G401 (cell line): ENCODE measurements around the gene ITSN2. TPM values are rescaled to one million over a fixed set of nuclear protein-coding genes. Genes with fewer than 3 reads are reported as not detected.
"Not testable (repeated sequence)": the region's sequence is repeated elsewhere in the genome, so short reads cannot be mapped to it uniquely, and the experiment has no call there.

Experiments used
- DNase-seq: peaks from one replicate; pipeline ENCODE4 v3.0.0-alpha.2; 2015; ENCODE audit warnings: low spot score
- in situ Hi-C: cut with HindIII; loops from 2 replicates; pipeline ENCODE4 v1.10.0; 2016; ENCODE audit warnings: low sequenced_read_pairs, mixed read lengths
- total RNA-seq: library from RNA; depleted of rRNA; stranded (reverse); fragments of >200 nt; shearing (Covaris generic); gene quantifications from 2 replicates; pipeline ENCODE4 v1.2.3, GENCODE V29; 2014

The ITSN2 gene
- total RNA-seq, 1 experiment from 2014 or later: 10.3 TPM

DNA sequence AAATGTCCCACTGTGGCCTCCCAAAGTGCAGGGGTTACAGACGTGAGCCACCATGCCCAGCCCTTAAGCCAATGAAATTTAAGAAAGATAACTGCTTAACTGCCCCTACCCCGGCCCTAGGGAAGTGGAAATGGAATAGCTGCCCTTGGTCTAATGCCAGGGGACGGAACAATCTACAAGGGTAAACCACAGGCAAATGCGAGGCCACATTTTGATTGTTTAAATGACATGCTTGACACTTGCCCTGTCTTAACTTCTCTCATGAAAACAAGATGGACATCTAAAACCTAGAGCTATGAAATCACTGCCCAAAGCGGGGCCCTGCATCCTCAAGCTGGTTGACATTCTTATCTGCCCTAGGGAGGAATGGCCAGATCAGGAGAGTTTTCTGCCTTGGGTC lies 5.5 kb upstream of the ITSN2 start:
- DNase-seq: no peak
- in situ Hi-C loops: no loop called here

DNA sequence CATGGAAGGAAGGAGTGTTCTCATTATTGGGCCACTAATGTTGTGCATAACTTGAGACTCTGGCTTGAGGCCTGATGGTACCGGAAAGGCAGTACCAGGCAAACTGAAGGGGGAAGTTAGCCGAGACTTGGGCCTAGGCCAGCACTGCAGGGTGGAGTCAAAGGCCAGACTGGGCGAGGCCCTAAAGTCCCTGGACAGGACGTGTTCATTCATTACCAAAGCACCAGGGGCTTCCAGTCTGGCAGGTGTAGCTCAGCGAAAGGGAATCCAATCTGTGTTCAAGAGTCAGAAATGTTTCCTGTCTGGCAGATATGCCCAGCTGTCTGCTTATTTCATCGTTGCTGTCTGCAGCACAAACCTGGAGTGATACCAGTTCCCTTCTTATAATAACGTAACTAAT lies 4.7 kb upstream of the ITSN2 start:
- in situ Hi-C loops: no loop called here
- no peak for DNase-seq

DNA sequence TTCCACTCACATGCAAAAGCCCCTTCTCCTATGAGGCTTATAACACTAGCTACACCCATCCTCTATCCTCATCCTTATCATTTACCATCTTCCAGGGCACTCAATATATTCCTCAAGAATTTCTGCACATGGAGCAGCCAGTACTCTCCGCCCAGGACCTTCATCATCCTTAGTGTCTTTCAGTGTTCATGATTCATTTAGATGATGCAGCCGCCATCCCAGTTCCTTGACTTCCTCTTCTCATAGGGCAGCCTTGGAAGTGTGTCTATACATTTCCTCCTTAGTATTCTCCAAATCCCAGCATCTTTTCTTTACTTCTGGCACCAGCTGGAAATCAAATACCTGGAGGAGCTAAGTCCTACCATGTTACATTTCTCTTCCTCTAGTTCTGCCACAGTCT lies 3.0 kb upstream of the ITSN2 start:
- in situ Hi-C loops: no loop called here
- DNase-seq: no peak

DNA sequence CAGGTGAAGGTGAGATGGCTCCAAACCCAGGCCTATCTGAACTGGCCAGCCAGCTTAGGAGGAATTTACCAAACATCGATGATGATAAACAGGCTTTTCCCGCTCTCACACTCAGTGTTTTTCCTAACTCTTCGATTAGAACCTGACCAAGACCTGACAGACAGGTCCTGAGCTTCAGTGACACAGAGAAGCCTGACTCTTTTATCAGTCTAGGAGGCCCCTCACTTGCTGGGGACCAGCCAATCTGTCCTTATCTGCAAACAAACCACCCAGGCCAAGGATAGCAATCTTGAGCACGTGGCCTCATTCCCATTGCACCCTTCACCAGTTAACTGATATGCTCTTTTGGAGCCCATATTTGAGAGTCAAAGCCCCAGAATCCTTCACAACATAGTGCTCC lies 1.9 kb upstream of the ITSN2 start:
- in situ Hi-C loops: no loop called here
- DNase-seq: no peak

DNA sequence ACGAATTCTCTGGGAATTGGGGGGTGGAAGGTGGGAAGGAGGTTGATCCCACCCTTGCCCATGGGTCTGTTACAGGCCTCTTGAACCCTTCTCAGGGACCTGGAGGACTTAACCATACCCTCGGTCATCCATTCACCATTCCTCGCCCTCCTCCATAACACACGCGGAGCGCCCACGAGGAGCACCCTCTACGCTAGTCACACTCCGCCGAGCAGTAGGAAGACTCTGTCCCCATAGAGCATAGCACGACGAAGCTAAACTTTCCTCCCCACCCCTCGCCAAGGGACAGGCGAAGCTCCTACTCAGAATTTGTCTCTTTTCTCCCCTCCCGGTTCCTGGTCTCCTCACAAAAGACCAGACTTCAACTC lies 611 bp upstream of the ITSN2 start:
- in situ Hi-C loops: no loop called here

DNA sequence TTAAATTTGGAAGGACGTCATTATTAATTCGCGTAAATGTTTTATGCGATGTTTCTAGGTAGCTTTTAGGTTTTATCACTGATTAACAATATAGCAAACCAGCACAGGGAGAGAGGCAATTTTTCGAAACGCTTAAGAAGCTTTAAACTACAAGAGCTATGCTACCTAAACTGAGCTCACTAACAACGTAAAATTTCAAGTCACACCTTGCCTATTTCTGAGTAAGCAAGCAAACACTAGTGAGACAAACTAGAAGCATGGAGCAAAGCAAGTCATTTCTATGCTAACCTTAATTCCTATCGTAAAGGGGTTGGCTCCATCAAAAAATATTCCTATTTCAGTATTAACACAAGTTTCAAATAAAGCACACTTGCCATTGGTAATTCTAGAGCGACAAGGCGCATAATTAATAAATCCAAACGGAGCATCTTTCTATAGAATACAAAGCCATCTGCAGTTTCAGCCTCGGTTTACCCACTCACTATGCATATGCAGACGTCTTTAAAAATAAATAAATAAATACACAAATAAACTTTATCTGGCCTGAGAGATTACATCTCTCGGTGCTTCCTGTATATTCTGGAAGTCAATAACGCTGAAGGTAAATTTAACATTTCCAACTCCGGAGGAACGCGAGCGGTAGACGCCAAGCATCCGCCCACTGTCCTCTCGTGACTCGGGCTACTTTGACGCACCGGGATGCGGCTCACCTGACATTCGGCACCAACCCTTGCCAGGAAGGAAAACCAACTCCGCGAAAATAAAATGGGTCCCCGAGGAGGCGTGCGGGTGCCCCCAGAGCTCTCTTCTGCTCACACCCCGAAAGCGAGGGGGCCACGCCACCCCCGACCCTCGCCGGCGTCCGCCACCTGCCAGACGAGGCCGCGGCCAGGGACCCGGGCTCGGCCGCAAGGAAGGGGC lies 947 bp downstream of the ITSN2 start:
- in situ Hi-C loops: no loop called here
- DNase-seq: peak; percentile 62

More for the DNA sequence above, 611 bp upstream of the ITSN2 start:
- no peak for DNase-seq

DNA sequence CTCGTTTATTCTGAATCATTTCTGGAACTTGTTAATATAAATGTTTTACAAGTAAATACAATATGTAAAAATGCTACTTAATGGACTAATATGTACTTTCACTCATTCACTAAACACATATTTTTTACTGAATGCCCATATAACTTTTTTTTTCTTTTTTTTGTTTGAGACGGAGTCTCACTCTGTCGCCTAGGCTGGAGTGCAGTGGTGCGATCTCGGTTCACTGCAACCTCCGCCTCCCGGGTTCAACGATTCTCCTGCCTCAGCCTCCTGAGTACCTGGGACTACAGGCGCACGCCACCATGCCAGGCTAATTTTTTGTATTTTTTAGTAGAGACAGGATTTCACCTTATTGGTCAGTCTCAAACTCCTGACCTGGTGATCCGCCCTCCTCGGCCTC lies 2.6 kb downstream of the ITSN2 start:
- in situ Hi-C loops, DNase-seq: not testable (repeated sequence)

DNA sequence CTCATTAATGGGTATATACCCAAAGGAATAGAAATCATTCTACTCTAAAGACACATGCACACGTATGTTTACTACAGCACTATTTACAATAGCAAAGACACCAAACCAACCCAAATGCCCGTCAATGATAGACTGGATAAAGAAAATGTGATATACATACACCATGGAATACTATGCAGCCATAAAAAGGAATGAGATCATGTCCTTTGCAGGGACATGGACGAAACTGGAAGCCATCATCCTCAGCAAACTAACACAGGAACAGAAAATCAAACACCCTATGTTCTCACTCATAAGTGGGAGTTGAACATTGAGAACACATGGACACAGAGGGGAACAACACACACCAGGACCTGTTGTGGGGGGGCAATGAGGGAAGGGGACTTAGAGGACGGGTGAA lies 3.2 kb downstream of the ITSN2 start:
- in situ Hi-C loops, DNase-seq: not testable (repeated sequence)

DNA sequence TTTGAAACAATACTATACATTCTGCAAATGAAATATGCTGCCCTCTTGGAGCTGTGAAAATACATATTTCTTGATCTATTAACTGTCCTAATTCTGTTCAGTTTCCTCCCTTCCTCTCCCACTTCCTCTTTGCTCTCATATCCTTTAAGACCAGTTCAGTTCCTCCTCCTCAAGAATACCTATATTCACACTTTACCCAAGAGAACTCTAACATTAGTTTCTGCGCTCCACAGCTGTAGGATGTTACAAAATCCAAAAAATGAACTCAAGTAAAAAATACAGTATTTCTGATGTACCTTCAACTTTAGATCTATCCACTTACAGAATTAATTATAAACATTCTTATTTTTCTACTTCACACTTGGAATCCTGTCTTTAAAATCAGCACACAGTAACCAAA lies 5.4 kb downstream of the ITSN2 start:
- DNase-seq: no peak
- in situ Hi-C loops: no loop called here

DNA sequence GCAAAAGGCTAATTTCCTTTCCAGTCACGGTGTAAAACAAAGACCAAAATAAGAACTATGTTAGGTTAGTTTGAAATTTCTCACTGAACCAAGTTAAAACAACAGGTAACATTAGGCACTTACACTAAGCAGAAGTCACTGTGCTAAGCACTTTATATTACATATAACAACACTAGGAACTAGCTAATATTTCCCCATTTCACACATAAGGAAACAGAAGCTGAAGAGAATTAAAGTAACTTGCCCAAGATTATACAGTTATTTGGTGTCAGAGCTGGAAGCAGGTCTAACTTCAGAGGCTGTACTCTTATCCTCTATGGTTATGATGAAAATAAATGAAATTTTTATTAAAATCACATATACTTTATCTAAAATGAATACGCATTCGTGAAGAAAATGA lies 5.9 kb downstream of the ITSN2 start:
- in situ Hi-C loops: no loop called here
- DNase-seq: no peak

DNA sequence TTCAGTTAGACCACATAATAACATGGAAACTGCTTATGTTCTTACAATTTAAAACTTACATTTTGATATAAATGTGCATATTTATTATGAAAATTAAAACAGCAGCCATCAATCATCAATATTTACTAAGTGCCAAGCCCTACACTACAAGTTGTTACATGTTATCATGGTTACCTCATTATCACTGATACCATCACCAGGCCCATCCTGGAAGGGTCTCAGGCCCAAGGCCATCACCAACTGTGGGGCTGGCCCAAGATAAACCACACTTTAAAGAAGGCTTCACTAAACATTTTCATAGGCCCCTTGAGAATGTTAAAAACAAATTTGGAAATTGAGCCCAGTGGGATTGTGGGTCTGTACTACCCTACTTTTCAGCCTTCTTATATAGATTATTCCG lies 6.4 kb downstream of the ITSN2 start:
- no peak for DNase-seq
- in situ Hi-C loops: no loop called here

DNA sequence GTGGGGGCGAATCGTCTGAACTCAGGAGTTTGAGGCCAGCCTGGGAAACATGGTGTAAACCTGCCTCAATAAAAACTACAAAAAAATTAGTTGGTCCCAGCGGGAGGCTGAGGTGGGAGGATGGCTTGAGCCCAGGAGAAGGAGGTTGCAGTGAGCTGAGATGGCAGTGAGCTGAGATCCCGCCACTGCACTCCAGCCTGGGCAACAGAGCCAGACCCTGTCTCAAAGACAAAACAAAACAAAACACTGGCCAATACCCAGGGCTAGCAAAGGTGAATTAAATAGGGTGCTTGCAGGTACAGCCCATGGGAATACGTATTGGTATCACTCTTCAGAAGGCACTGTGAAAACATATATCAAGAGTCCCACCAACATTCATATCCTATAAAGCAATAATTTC lies 7.0 kb downstream of the ITSN2 start:
- in situ Hi-C loops: no loop called here
- DNase-seq: no peak

DNA sequence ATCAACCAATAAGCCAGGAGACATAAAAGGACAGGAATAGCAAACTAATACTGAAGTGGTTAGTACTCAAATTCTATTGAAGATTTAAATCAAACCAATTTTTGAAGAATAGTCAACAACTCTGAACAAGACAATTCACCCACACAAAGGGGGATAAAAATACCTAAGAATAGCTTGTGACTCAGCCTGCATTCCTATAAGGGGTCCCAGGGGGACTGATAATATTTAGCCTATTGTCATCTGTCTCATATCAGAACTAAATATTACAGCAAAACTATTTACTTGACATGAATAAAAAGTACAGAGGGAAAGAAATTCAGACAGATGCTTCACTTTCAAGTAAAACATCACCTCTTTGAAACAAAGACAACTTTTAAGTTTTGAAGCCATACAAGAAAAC lies 7.7 kb downstream of the ITSN2 start:
- DNase-seq: no peak
- in situ Hi-C loops: no loop called here

DNA sequence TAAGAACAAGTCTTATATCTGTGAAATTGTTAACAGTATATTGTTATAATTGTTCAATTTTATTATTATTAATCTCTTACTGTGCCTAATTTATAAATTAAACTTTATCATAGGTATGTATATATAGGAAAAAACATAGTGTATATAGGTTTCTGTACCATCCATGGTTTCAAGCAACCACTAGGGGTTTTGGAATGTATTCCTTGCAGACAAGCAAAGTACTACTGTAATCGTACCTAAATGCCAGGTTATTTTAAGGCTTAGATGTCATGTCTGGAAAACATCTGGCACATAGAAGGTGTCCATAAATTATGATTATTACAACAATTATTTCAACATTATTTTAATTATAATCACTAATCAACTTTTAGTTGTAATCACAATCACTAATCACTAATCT lies 8.4 kb downstream of the ITSN2 start:
- in situ Hi-C loops: no loop called here
- no peak for DNase-seq

DNA sequence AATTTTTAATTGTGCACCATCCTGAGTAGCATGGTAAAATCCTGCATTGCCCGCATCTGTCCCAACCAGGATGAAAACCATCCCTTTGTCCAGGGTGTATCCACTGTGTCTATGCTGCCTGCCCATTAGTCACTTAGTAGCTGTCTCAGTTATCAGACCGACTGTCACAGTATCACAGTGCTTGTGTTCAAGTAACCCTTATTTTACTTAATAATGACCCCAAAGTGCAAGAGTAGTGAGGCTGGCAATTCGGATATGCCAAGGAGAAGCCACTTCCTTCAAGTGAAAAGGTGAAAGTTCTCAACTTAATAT lies 8.8 kb downstream of the ITSN2 start:
- in situ Hi-C loops: no loop called here
- no peak for DNase-seq

DNA sequence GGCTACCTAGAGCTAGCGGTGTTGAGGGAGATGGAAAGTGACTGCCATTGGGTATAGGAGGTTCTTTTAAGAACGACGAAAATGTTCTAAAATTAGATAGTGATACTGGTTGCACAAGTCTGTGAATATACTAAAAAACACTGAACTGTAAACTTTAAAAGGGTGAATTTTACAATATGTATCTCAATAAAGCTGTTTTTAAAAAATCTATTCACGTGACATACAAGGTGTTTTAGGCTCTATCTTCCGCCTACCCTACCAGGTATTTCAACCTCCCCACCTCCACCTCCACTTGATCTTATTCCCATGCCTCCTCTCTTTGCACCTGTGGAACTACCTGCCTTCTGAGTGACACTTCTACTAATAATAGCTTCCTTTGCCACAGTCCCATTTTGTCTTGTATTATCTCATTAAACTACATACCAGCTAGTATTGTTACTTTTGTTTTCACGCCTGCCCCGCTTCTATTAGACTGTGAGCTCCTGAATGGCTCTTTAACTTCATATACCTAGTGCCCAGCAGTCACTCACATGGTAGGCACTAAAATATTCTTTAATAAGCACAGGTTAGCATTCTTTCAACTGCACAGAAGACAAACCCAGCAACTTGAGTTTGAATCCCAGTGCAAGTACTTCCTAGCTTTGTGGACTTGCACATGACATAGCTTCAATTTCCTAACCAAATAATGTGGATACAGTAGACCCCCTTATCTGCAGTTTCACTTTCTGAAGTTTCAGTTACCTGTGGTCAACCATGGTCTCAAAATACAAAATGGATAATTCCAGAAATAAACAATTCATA lies 9.3 kb downstream of the ITSN2 start:
- no peak for DNase-seq
- in situ Hi-C loops: no loop called here

DNA sequence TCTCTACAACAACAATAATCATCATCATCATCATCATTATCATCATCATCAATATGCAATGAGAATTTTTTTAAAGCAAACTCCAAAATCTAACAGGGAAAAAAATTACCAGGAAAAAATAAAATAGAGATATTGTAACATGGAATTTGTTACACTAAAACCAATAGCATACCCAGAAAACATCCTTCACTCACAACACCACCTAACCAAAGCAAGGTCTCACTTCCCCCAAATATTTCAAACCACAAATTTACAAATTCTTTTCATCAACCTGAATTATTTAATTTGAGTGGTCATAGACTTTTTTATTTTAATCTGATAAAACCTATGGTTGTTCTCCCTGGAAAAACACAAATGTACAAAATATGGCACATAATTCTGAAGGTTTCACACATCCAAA lies 11.2 kb downstream of the ITSN2 start:
- no peak for DNase-seq
- in situ Hi-C loops: no loop called here

DNA sequence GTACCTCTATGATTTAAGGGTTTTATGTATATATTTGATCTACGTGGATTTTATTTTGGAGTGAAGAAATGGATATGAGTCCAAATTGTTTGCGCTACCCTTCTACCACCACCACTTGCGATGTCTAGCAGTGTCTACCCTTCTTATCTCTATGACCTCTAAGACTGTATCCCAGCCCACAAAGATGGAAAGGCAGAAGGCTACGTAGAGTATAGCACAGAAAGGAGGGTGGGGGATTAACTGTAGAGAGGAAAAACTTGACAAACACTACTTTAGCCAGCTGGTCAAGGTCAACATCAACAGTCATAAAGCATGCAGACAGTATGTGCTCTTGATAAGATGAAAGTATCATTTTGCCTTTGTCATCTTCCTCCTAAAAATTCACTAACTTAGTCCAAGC lies 14.4 kb downstream of the ITSN2 start:
- in situ Hi-C loops: no loop called here
- no peak for DNase-seq

DNA sequence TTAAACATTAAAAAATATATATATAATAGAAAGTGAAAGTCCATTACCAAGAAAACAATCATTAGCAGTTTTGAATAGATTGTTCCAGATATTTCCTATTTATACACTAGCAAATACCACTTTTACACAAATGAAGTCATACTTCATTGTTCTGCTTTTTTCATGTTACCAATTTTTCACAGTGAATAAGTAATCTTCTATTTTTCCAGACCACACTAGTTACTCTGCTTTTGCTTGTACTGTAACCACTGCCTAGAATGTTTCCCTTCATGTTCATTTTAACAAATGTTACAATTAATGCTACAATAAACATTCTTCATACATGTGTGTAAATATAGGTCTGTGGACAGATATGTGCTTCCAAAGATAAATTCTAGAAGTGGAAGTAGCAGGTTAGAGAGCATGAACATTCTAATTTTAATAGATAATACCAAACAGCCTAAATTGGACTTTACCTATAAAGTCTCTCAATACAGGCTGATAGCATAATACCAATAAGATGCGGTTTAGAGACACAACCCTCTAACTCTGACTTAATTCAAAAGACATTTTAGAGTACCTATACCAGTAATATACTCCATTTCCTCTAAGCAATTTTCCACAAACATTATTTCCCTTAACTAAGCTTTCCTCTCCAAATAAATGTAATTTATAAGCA lies 17.0 kb downstream of the ITSN2 start:
- in situ Hi-C loops: no loop called here

More for the DNA sequence above, 17.0 kb downstream of the ITSN2 start:
- DNase-seq: no peak
